Stimulated activated CD4-positive, alpha-beta T cell treated with anti-CD3 and anti-CD28 coated beads, Interleukin-12 subunit alpha, Interleukin-12 subunit beta, amount 100 ng/mL, for 4 hours (primary cell): ENCODE measurements around the gene TAS1R2.

Experiments used
- DNase-seq: peaks from one replicate; pipeline ENCODE4 v3.0.0-alpha.2; 2020

TAS1R2 gene

DNA sequence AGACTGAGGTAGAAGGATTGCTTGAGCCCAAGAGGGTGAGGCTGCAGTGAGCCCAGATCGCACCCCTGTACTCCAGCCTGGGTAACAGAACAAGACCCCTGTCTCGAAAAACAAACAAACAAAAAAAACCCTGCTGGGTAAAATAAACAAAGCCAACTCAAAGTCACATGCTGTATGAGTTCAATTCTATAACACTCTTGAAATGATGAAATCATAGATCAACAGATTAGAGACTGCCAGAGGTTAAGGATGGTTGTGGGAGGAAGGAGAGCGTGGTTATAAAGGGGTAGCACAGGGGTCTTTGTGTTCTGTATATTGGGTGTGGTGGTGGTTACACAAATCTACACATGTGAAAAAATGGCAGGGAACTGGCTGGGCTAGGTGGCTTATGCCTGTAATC lies 62.5 kb downstream of the TAS1R2 start:
- DNase-seq = no peak

DNA sequence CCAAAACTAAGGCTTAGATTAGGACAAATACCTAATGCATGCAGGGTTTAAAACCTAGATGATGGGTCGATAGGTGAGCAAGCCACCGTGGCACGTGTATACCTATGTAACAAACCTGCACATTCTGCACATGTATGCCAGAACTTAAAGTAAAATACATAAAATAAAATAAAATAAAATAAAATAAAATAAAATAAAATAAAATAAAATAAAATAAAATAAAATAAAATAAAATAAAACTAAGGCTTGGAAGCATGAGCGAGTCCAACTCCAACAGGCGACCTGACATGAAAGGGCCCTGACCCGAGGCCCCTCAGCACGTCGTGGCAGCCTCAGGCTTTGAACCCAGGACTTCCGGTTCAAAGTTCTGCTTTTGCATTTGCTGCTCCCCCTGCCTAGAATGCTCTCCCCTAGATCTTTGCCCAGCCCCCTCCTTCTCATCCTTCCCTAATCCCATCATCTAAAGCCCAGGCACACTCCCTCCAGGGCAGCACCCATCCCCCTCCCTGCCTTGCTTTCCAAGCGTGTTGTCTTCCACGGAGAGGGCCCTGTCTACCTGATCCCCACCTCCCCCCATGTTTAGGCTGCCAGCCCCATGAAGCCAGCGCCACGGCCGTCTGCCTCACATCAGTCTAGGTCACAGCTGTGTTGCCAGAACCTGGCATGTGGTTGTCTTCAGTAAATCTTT lies 64.3 kb downstream of the TAS1R2 start:
- no peak for DNase-seq

DNA sequence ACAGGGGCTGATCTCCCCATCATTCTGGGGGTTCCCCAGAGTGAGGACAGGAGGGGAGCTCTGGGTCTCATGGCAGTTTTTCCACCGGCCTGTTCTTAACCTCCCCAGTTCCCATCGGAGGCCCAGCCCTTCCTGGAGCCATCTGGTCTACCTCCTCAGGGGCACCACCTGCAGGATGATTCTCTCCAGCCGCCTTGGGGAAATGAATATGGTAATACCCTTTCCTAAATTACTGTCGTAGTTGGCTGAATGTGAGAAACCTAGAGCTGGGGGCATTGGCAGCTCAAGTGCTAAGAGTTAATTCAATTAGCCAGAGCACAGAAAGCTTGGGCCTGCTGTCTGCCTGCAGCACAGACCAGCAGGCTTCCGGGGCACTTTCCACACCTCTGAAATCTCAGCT lies 64.9 kb downstream of the TAS1R2 start:
- DNase-seq = no peak

DNA sequence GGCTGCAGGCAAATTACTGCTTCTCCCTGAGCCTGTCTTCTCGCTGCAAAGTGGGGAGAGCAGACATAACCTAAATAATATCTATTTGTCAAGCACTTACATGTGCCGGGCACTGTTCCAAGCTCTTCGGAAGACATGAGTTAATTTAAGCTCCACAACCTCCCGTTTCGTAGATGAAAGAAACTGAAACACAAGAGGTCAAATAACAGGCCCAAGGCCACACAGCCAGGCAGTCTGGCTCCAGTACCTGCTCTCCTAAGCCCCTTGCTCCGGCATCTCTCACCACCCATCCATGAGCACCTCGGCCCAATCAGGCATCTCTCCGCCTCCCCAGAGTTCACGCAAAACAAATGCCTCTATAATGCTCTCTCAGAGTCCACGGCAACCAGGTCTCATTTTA lies 65.4 kb downstream of the TAS1R2 start:
- no peak for DNase-seq

DNA sequence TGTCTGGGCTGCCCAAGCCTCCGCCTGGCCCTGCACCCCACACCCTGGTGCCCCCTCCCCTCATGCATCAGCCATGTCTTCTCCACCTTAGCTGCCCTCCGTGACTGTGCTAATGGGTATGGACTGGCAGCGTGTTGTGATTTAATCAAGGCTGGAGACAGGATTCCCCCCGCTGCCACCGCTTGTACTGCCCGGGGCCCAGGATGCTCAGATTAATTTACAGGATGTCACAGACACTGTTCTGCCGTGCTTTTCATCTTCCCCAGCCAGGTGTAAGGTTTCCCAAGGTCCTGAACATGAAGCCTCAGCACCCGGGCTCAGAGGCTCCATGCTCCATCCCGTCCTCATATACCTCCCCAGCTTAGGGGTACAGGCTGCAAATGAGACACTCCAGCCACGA lies 66.3 kb downstream of the TAS1R2 start:
- no peak for DNase-seq

DNA sequence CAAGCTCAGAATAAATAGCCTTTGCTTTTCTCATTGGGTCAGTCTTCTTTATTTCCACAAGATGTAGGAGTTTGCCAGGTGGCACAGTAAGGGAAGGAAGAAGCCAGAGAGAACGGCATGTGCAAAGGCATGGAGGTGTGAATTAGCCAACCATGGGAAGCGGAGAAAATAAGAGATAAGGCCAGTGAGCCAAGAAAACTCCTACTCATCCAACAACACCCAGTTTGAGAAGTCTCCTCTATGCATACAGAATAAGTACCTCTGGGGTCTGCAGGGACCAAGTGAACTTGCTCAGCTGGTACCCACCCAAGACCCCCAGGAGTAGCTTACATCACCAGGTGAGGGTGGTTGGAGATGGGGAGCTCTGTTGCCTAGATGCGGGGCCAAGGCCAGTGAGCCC lies 66.7 kb downstream of the TAS1R2 start:
- no peak for DNase-seq
